CD4-positive, CD25-positive, alpha-beta regulatory T cell (primary cell): ENCODE data around the gene SOX3. TPM values are rescaled to one million over a fixed set of nuclear protein-coding genes. Genes with fewer than 3 reads are reported as not detected.

ENCODE experiments used
- ATAC-seq, 2 donors: fragments of 150-1000 bp; cut with Tn5 transposase; one replicate each; pipeline ENCODE4 v1.10.0; 2021; ENCODE audit warnings: low read depth in 2 of 2, moderate number of reproducible peaks in 2 of 2, moderate library complexity in 1 of 2
- DNase-seq, 3 donors: peaks; one replicate each; pipeline versions ENCODE4 v3.0.0 to v3.0.0-alpha.2; 2012 to 2022; ENCODE audit warnings: mixed read lengths in 1 of 3
- H3K27ac ChIP-seq: one replicate; pipeline ENCODE4 v1.7.0; 2013; ENCODE audit warnings: mild to moderate bottlenecking, low read length; ENCODE audit not compliant: insufficient read depth, poor library complexity, severe bottlenecking
- H3K27me3 ChIP-seq: one replicate; pipeline ENCODE4 v1.7.0; 2013; ENCODE audit warnings: low read length; ENCODE audit not compliant: control insufficient read depth, insufficient read depth
- H3K36me3 ChIP-seq: one replicate; pipeline ENCODE4 v1.7.0; 2013; ENCODE audit warnings: mild to moderate bottlenecking, low read length, moderate library complexity; ENCODE audit not compliant: control insufficient read depth, insufficient read depth
- H3K4me1 ChIP-seq: 2 replicates; pipeline ENCODE4 v1.7.0; 2013; ENCODE audit warnings: mild to moderate bottlenecking, low read length; ENCODE audit not compliant: insufficient read depth, control insufficient read depth, poor library complexity, severe bottlenecking
- H3K4me3 ChIP-seq: one replicate; pipeline ENCODE4 v1.7.0; 2013; ENCODE audit warnings: low read depth, mild to moderate bottlenecking, low read length, moderate library complexity
- H3K9me3 ChIP-seq, 2 experiments: 1 replicate in 1 of 2; 2 replicates in 1 of 2; pipeline ENCODE4 v1.7.0; 2013; ENCODE audit warnings: low read length in 2 of 2, mild to moderate bottlenecking in 1 of 2, moderate library complexity in 1 of 2; ENCODE audit not compliant: control insufficient read depth in 2 of 2
- H3K27ac Mint-ChIP-seq, 3 donors: one replicate each; pipeline ENCODE4 v1.8.0; 2020 to 2022; ENCODE audit warnings: mild to moderate bottlenecking in 3 of 3, mixed read lengths in 3 of 3, moderate library complexity in 2 of 3
- H3K27me3 Mint-ChIP-seq: one replicate; pipeline ENCODE4 v1.8.0; 2022; ENCODE audit warnings: mild to moderate bottlenecking, mixed read lengths
- H3K36me3 Mint-ChIP-seq: one replicate; pipeline ENCODE4 v1.8.0; 2020; ENCODE audit warnings: mixed read lengths
- H3K4me1 Mint-ChIP-seq, 4 donors: one replicate each; pipeline ENCODE4 v1.8.0; 2020 to 2022; ENCODE audit warnings: mixed read lengths in 4 of 4, mild to moderate bottlenecking in 1 of 4
- H3K4me3 Mint-ChIP-seq, 4 donors: one replicate each; pipeline ENCODE4 v1.8.0; 2020 to 2022; ENCODE audit warnings: mild to moderate bottlenecking in 4 of 4, mixed read lengths in 4 of 4, moderate library complexity in 3 of 4
- H3K9me3 Mint-ChIP-seq, 7 donors: one replicate each; pipeline ENCODE4 v1.8.0; 2020 to 2022; ENCODE audit warnings: mixed read lengths in 7 of 7, mild to moderate bottlenecking in 3 of 7, moderate library complexity in 2 of 7
- polyA plus RNA-seq, 4 donors: library from polyadenylated mRNA; unstranded; fragments of 300-500 nt; fragmentation: Illumina TruSeq; gene quantifications; one replicate each; pipeline ENCODE4 v1.2.3, GENCODE V29; 2021
- total RNA-seq: library from RNA; stranded (reverse); gene quantifications from one replicate; pipeline ENCODE4 v1.2.3, GENCODE V29; 2022

The SOX3 gene
- total and polyA plus RNA-seq, 5 donors from 2014 or later: not detected

DNA sequence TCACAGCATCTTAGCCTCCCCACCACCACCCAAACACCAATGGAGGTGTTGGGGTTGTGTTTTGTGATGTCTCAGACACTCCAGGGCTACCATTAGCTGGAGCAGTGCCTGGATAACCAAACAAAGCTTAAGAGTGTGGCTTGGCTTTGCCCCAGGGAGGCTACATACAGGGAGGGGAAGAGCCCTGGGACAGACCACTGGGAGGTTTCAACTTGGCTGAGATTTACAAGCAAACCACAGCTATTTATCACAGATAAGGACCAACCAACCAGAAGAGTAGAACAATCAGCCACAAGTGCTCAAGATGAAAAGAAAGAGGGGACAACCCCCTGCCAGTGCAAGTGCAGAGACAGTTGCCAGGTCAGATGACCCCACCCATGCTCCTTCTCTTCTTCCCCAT is 24.1 kb downstream of the SOX3 start:
- H3K4me3 ChIP-seq: no peak overlapping the region
- no peaks in the 10 kb centered on the region for H3K9me3 ChIP-seq
- no peak for DNase-seq
- H3K27me3 Mint-ChIP-seq: no peaks in the 10 kb centered on the region
- peaks cover 3% of the 10 kb centered on the region for H3K36me3 Mint-ChIP-seq
- H3K27ac ChIP-seq: no peak overlapping the region
- no peaks in the 10 kb centered on the region for H3K4me1 ChIP-seq
- H3K9me3 Mint-ChIP-seq: peaks cover 0 to 9% (median 3%) of the 10 kb centered on the region in 7 donors
- no peaks in the 10 kb centered on the region for H3K27me3 ChIP-seq
- H3K36me3 ChIP-seq: no peaks in the 10 kb centered on the region
- H3K27ac Mint-ChIP-seq: no peak overlapping the region
- no peak for ATAC-seq
- no peaks in the 10 kb centered on the region for H3K4me1 Mint-ChIP-seq
- no peak overlapping the region for H3K4me3 Mint-ChIP-seq

- DNase-seq (no peak), ATAC-seq (no peak)
- Mint-ChIP-seq H3K9me3 (peaks cover 3 to 10% (median 6%) of the 10 kb centered on the region in 7 donors), H3K27ac (no peak overlapping the region), H3K4me1 (no peaks in the 10 kb centered on the region), H3K27me3 (no peaks in the 10 kb centered on the region), H3K4me3 (no peak overlapping the region), H3K36me3 (peaks cover 4% of the 10 kb centered on the region)
- H3K4me1 ChIP-seq: no peaks in the 10 kb centered on the region
- H3K27ac ChIP-seq: no peak overlapping the region
- H3K36me3 ChIP-seq: no peaks in the 10 kb centered on the region
- H3K27me3 ChIP-seq: no peaks in the 10 kb centered on the region
- no peak overlapping the region for H3K4me3 ChIP-seq
- H3K9me3 ChIP-seq: peaks cover 0 to 13% of the 10 kb centered on the region in 2 experiments
Measured at GRCh38 chrX:140477987-140478386, 26.9 kb downstream of the SOX3 start.

DNA sequence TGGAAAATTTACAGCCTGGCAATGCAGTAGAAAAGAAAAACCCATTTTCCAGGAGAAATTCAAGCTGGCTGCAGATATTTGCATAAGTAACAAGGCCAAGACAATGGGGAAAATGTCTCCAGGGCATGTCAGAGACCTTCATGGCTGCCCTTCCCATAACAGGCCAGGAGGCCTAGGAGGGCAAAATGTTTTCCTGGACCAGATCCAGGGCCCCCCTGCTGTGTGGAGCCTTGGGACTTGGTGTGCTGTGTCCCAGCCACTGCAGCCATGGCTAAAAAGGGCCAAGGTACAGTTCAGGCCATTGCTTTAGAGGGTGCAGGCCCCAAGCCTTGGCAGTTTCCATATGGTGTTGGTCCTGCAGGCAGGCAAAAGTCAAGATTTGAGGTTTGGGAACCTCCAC is 29.8 kb downstream of the SOX3 start:
- H3K27me3 ChIP-seq: no peaks in the 10 kb centered on the region
- no peak overlapping the region for H3K4me3 ChIP-seq
- H3K9me3 Mint-ChIP-seq: peaks cover 3 to 12% (median 4%) of the 10 kb centered on the region in 7 donors
- no peak overlapping the region for H3K27ac ChIP-seq
- H3K4me3 Mint-ChIP-seq: no peak overlapping the region
- H3K4me1 ChIP-seq: no peaks in the 10 kb centered on the region
- H3K36me3 ChIP-seq: no peaks in the 10 kb centered on the region
- peaks cover 4% of the 10 kb centered on the region for H3K36me3 Mint-ChIP-seq
- H3K27me3 Mint-ChIP-seq: peaks cover 4% of the 10 kb centered on the region
- peaks cover 0 to 13% of the 10 kb centered on the region in 2 experiments for H3K9me3 ChIP-seq
- DNase-seq (no peak), ATAC-seq (no peak)
- H3K27ac Mint-ChIP-seq: no peak overlapping the region
- no peaks in the 10 kb centered on the region for H3K4me1 Mint-ChIP-seq

DNA sequence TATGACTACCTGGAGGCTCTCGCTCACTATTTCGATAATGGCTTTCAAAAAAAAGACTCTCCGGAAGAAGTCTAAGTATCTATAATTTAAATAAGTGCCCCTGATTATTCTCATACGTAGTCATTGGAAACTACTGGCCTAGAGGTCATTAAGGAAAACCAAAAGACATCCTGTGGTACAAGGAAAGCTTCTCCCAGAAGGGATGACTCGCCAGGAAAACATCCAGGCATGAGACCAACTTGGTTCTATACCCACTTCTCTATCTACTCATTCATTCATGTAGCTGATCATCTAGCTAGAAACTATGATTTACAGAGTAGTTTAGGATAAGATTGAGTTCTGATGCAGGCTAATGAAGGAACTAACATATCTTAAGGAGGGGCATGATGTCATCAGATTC is 37.7 kb downstream of the SOX3 start:
- Histone ChIP-seq H3K27me3 (no peaks in the 10 kb centered on the region), H3K36me3 (no peaks in the 10 kb centered on the region), H3K27ac (no peak overlapping the region), H3K4me1 (no peaks in the 10 kb centered on the region), H3K9me3 (no peaks in the 10 kb centered on the region), H3K4me3 (no peak overlapping the region)
- no peak for ATAC-seq
- no peak for DNase-seq
- H3K27me3 Mint-ChIP-seq: peaks cover 7% of the 10 kb centered on the region
- no peak overlapping the region for H3K27ac Mint-ChIP-seq
- no peak overlapping the region for H3K4me3 Mint-ChIP-seq
- no peaks in the 10 kb centered on the region for H3K36me3 Mint-ChIP-seq
- H3K4me1 Mint-ChIP-seq: no peaks in the 10 kb centered on the region
- peaks cover 0 to 3% (median 0%) of the 10 kb centered on the region in 7 donors for H3K9me3 Mint-ChIP-seq

Other genes with a start within 250 kb of the SOX3 start
- gene LINC00632, start 204.7 kb upstream of the SOX3 start, total RNA-seq: 0.54 TPM
- gene LINC00632, start 204.7 kb upstream of the SOX3 start, polyA plus RNA-seq: not detected